Measurements from ENCODE around the gene DNMT3A.
"Not testable (repeated sequence)": the region's sequence is repeated elsewhere in the genome, so short reads cannot be mapped to it uniquely, and the experiment has no call there.

The DNMT3A gene

DNA sequence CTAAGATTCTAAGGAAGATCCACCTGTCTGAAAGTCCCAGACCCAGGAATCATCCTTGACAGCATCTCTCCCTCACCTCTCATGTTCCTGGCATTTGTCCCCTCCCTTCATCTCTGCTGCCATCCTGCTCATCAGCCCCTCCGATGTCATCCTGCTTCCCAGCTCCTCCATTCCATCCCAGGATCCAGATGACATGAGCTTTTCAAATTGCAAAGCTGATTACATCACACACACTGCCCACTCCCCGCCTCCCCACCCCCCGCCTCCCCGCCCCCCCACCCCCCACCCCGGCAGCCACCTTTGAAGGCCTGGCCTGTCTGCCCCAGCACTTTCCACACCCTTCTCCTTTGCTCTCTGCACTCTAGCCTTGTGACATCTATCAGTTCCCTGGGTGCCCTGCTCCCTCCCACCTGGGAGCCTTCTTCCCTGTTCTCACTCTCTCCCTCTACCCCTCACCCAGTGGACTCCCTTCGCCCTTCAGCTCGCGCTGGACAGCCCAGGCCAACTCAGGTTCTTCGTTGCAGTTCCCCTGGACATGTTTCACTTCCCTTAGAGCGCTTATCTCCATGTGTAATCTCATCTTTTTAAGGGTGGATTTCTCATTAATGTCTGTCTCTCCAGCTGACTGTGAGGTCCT is 61.6 kb downstream of the DNMT3A start:
- no peak for DNase-seq

DNA sequence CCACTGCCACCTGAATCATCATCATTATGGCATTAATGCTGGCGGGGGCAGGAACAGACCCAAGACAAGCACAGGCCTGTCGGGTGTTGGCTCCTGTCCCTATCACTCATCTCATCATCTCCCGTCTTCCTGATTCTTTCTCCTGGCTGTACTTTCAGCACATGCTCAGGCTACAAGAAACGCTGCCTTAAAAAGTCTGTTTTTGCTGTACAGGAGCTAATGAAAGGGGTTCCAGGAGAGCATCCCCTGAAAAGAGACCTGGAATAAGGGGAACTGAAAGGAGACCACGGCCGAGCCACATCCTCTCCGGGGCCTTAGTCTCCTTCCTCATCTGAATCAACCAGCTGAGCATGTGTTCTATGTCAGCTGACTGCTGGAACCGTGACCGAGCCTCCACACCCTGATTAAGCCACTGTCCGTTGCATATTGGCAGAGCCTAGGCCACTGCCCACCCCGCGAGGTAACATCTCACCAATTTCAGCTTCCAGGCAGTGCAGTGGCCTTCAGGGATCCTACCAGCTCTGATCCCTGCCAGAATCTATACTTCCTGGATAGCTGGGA is 62.6 kb downstream of the DNMT3A start:
- no peak for DNase-seq

GRCh38 chr2:25276569-25277465 is 64.9 kb downstream of the DNMT3A start:
- DNase-seq = peak; percentile 83 to 85

GRCh38 chr2:25275575-25275965 is 66.2 kb downstream of the DNMT3A start:
- DNase-seq = no peak

DNA sequence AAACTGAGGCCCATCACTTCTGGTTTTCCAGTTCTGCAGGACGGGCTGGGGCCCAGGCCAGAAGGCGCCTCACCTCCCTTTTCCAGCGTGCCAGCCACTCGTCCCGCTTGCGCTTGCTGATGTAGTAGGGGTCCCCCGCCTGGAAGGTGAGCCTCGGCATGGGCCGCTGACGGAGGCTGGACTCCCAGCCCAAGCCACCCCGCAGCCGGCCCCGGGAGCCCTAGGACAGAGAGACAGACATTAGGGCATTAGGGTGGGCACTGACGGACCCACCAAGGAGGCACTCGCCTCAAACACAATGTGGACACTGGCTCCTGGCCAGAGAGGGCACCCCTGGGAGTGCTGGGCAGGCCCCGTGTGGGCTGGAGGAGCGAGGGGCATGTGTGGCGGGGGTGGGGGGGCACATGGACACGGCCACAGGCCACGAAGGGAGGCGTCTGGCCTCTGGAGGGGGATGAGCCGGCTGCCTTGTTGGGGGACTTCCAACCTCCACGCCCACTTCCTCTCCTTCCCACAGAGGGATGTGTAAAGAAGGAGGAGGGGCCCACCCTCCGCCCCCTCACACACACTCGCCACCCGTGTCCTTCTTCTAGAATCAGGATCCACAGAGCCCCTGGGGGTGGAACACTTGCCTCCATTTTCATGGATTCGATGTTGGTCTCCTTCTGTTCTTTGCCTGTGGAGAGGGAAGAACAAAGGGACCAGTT is 66.7 kb downstream of the DNMT3A start:
- peak; percentile 41 to 55 for DNase-seq

GRCh38 chr2:25273985-25274535 is 67.7 kb downstream of the DNMT3A start:
- no peak for DNase-seq

GRCh38 chr2:25272705-25273104 is 69.0 kb downstream of the DNMT3A start:
- DNase-seq = not testable (repeated sequence)

DNA sequence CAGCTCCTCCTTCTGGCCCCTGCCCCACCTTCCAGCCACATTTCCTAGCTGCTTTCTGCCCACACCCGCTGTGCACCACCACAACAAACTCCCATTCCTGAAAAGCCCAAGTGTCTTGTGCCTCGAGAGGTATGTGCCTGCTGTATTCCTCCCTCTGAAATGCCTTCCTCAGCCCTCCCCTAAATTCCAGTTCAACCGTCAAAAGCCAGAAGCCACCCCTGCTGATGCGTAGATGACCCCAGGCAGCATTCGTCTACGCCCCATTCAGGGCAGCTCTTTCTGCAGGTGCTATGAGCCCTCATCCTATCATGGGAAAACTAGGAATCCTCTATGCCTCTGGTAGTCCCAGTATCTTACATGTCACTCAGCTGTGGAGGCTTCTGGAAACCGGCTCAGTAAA is 71.7 kb downstream of the DNMT3A start:
- no peak for DNase-seq

DNA sequence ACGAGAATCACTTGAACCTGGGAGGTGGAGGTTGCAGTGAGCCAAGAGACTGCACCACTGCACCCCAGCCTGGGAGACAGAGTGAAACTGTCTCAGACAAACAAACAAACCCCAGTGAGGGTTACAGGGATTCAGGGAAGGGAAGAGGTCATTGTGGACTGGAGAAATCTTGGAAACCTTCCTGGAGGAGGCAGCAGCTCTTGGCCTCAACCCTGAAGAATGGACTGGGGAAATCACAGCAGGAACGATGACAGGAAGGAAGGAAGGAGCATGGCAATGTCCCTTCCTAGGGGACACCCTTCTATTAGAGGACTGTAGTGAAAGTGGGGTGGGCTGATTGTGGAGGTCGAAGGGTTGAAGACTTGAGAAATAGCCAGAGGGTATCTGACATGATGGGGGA is 72.5 kb downstream of the DNMT3A start:
- no peak for DNase-seq

DNA sequence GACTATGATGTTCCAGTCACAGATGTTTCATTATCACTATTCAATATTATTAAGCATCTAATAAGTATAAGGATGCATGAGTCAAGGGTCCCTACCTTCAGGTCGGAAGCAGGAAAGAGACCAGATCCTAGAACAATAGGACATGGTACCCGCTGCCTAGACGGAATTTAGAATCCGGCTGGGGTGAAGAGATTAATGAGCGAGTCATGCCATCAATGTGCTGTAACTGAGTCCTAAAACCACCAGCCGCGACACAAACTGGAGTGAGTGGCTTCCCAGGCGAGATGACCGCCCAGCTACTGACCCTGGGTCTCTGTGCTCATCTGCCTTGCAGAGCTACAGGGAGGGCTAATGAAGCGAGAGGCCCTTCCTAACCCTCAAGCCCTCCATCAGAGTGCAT is 73.6 kb downstream of the DNMT3A start:
- DNase-seq = no peak

DNA sequence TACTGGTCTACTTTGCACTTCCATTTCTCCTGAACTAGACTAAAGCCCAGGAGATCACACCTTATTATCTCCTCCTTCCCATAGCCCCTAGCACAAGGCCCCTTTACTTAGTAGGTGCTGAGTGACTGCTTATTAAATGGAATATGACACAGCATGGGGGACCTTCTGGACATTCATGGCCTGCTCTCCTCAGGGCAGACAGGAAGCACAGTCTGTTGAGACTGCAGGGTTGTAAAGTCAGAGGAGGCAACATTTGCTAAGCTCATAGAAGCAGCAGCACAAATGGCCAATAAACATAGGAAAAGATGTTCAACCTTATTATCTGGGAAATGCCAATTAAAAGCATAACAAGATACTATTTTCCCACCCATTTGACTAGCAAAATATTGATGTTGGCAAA is 75.3 kb downstream of the DNMT3A start:
- DNase-seq = no peak

- DNase-seq = no peak
These were observed 75.9 kb downstream of the DNMT3A start for GRCh38 chr2:25265802-25266201.

DNA sequence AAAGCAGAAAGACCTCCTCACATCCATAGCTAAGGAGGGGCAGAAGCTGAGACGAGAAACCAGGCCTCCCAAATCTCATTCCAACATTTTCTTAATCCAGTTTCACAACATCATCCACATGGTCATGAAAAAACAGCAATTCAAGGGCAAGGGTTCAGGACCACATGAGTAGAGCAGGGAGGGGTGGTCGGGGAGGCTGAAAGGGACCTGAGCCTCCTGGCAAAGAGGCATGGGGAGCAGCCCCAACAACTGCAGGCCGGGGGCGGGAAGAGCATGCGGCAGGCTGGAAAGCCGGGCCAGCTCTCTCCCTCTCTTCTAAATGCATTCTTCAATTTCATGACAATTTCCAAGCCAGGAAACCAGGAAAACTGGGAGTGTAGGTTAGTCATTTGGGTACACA is 76.7 kb downstream of the DNMT3A start:
- no peak for DNase-seq

DNA sequence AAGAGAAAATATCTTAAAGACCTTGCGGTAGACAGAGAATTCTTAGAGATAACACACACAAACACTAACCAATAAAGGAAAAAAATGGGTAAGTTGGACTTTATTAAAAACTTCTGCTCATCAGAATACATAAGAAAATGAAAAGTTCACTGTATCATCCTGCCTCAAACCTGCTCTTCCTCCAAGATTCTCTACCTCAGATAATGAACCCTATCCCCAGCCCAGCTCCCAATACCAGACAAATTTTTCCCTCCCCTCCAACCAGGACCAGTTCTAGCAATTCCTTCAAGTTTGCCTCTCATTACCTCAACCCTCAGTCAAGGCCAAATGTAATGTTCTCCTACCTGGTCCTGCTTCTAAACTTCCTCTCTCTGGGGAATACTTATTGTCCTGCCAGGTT is 79.4 kb downstream of the DNMT3A start:
- no peak for DNase-seq

- DNase-seq = no peak
These were observed 82.0 kb downstream of the DNMT3A start for GRCh38 chr2:25259737-25260124.

GRCh38 chr2:25258847-25259736 is 82.6 kb downstream of the DNMT3A start:
- no peak for DNase-seq

GRCh38 chr2:25257931-25258846 is 83.5 kb downstream of the DNMT3A start:
- no peak for DNase-seq

GRCh38 chr2:25257032-25257552 is 84.6 kb downstream of the DNMT3A start:
- no peak for DNase-seq

DNA sequence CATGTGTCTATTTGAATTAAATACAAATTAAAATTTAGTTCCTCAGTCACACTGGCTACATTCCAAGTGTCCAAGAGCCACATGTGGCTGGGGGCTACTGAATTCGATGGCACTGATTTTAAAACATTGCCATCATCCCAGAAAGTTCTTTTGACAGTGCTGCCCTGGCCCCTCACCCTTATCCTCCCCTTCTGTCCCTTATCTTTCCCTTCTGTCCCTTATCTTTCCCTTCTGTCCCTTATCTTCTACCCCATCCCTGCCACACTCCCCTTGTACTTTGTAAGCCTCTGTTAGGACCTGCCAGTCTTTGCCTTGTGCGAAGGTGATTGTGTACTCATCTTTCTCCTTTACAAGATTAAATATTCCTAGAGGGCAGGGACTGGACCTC is 85.2 kb downstream of the DNMT3A start:
- DNase-seq = no peak

DNA sequence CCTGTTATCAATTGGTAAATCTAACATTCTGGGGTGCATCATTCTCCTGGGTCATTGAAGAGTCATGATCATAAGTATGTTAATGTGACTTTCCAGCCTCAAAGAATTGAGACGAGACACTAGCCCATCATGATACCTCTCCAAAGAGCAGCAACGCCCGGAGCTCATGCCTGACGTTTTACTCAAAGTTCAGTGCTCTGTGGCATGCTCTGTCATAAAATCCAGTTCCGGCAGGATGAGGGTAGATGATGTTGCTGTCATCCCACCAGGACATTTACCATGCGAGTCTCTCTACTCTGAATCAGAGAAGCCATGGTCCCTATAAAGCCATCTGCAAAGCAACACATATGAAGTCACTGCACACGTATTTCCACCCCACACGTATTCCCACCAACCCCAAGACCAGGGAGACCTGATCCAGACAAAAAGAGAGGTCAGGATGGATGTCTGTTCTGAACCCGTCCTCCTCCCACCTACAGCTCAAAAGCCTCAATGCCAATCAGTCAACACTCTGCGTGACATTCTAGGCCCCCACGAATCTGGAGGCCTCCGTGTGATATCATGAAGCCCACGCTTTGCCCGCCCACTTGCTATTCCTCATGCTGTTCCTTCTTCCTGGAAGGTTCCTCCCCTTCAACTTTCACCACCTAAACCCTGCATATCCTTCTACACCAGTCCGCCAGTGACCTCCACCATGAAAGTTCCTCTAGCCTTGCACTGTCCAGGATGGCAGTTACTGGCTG is 85.8 kb downstream of the DNMT3A start:
- no peak for DNase-seq

Measured in activated CD4-positive, alpha-beta T cell treated with anti-CD3 and anti-CD28 coated beads, Interleukin-2, amount 50 U/mL, for 48 hours (primary cell).